HCT116 (cell line): ENCODE results near the gene SPOP. TPM values are rescaled to one million over a fixed set of nuclear protein-coding genes. Genes with fewer than 3 reads are reported as not detected.

Source experiments
- ATAC-seq: fragments of 200-7000 bp; cut with Tn5 transposase; 2 replicates; pipeline ENCODE4 v1.9.1; 2020; ENCODE audit warnings: mild to moderate bottlenecking, moderate library complexity
- BruUV-seq: library from RNA; stranded (reverse); fragments of 400-500 nt; replicated peaks from 2 replicates; lab custom pipeline; 2021; lab: Mats Ljungman, UMichigan
- CTCF ChIA-PET: fragments of 300-600 bp; sonication (Branson Sonifier 250); formaldehyde crosslinking; loops from one replicate; lab custom pipeline; 2021; ENCODE audit warnings: antibody characterized with exemption; lab: Charles Lee
- POLR2A ChIA-PET: fragments of 300-600, 350-600 bp; sonication (Branson Sonifier 250); formaldehyde crosslinking; loops from one replicate; lab custom pipeline; 2021; ENCODE audit warnings: antibody characterized with exemption; lab: Charles Lee
- RAD21 ChIA-PET, 2 experiments: fragments of 300-600 bp; sonication (Branson Sonifier 250); formaldehyde crosslinking; loops; one replicate each; lab custom pipeline; 2023; ENCODE audit warnings: low total read pairs in 2 of 2; ENCODE audit not compliant: uncharacterized antibody in 2 of 2, unreplicated experiment in 2 of 2, low non-redundant PET in 1 of 2; lab: Charles Lee
- DNase-seq: peaks from one replicate; pipeline ENCODE4 v3.0.0-alpha.2; 2010; ENCODE audit warnings: low read depth, low spot score
- H2AFZ ChIP-seq: fragments of 200-600 bp; shearing (Covaris generic), sonication (generic); 2 replicates; pipeline ENCODE4 v1.6.1; 2017; ENCODE audit warnings: low read depth, mixed run types, mixed read lengths, antibody characterized with exemption, low read length; ENCODE audit not compliant: poor library complexity, severe bottlenecking
- H3K27ac ChIP-seq: 2 replicates; pipeline ENCODE4 v1.5.1; 2012; ENCODE audit warnings: low read depth, low read length
- H3K27me3 ChIP-seq: fragments of 200-600 bp; sonication (generic); 2 replicates; pipeline ENCODE4 v1.6.1; 2016; ENCODE audit warnings: mixed run types, low read length, mixed read lengths; ENCODE audit not compliant: insufficient read depth
- H3K36me3 ChIP-seq, 2 experiments: fragments of 200-500 bp in 1 of 2; fragments of 200-600 bp in 1 of 2; sonication (Bioruptor generic) in 1 of 2; sonication (generic) in 1 of 2; 2 replicates each; pipeline versions ENCODE4 v1.5.1 to v1.6.1; 2014 to 2016; ENCODE audit warnings: low read length in 2 of 2, inconsistent platforms in 1 of 2, mixed read lengths in 1 of 2, mixed run types in 1 of 2; ENCODE audit not compliant: insufficient read depth in 2 of 2, control insufficient read depth in 1 of 2
- H3K4me1 ChIP-seq, 2 experiments: fragments of 200-600 bp in 1 of 2; sonication (generic) in 1 of 2; 2 replicates each; pipeline versions ENCODE4 v1.5.1 to v1.6.1; 2012 to 2017; ENCODE audit warnings: low read length in 2 of 2, inconsistent platforms in 1 of 2, mild to moderate bottlenecking in 1 of 2, mixed read lengths in 1 of 2, mixed run types in 1 of 2, moderate library complexity in 1 of 2; ENCODE audit not compliant: insufficient read depth in 2 of 2, control insufficient read depth in 1 of 2
- H3K4me2 ChIP-seq: fragments of 200-600 bp; sonication (generic); 2 replicates; pipeline ENCODE4 v1.6.1; 2017; ENCODE audit warnings: mixed run types, low read length, mixed read lengths
- H3K4me3 ChIP-seq, 2 experiments: fragments of 200-600 bp in 1 of 2; sonication (generic) in 1 of 2; replicated peaks in 1 of 2; 2 replicates each; pipeline ENCODE4 v1.5.1; 2011 to 2016; ENCODE audit warnings: low read length in 2 of 2, control low read depth in 1 of 2, low read depth in 1 of 2, mild to moderate bottlenecking in 1 of 2, mixed read lengths in 1 of 2, mixed run types in 1 of 2
- H3K79me2 ChIP-seq: fragments of 200-600 bp; sonication (generic); 2 replicates; pipeline ENCODE4 v1.6.1; 2017; ENCODE audit warnings: mild to moderate bottlenecking, mixed run types, low read length, moderate library complexity, mixed read lengths; ENCODE audit not compliant: insufficient read depth
- H3K9ac ChIP-seq: fragments of 200-600 bp; sonication (generic); 2 replicates; pipeline ENCODE4 v1.6.1; 2016; ENCODE audit warnings: low read length, mixed read lengths
- H3K9me2 ChIP-seq: fragments of 200-600 bp; sonication (generic), shearing (Covaris generic); 2 replicates; pipeline ENCODE4 v1.6.1; 2017; ENCODE audit warnings: mixed run types, mild to moderate bottlenecking, moderate library complexity; ENCODE audit not compliant: insufficient read depth
- H3K9me3 ChIP-seq, 2 experiments: fragments of 200-500 bp in 1 of 2; fragments of 200-600 bp in 1 of 2; sonication (Bioruptor generic) in 1 of 2; sonication (generic) in 1 of 2; 2 replicates each; pipeline ENCODE4 v1.6.1; 2014 to 2017; ENCODE audit warnings: low read length in 2 of 2, mixed read lengths in 2 of 2, inconsistent platforms in 1 of 2, low read depth in 1 of 2, mild to moderate bottlenecking in 1 of 2, mixed run types in 1 of 2, moderate library complexity in 1 of 2; ENCODE audit not compliant: control insufficient read depth in 1 of 2, insufficient read depth in 1 of 2
- H4K20me1 ChIP-seq: fragments of 200-600 bp; sonication (generic), shearing (Covaris generic); 2 replicates; pipeline ENCODE4 v1.6.1; 2017; ENCODE audit warnings: mixed run types, mild to moderate bottlenecking, moderate library complexity; ENCODE audit not compliant: insufficient read depth
- CBX3 ChIP-seq: IDR thresholded peaks from 2 replicates; pipeline ENCODE4 v1.6.1; 2012; ENCODE audit warnings: low read depth
- CEBPB ChIP-seq: IDR thresholded peaks from 2 replicates; pipeline ENCODE4 v1.6.1; 2012; ENCODE audit warnings: low read depth
- ELF1 ChIP-seq: IDR thresholded peaks from 2 replicates; pipeline ENCODE4 v1.6.1; 2012; ENCODE audit warnings: low read depth, borderline replicate concordance
- EZH2phosphoT487 ChIP-seq: fragments of 200-600 bp; IDR thresholded peaks from 2 replicates; pipeline ENCODE4 v1.6.1; 2018; ENCODE audit warnings: antibody characterized with exemption, borderline replicate concordance
- FOSL1 ChIP-seq: IDR thresholded peaks from 2 replicates; pipeline ENCODE4 v1.6.1; 2012; ENCODE audit warnings: low read depth
- JUND ChIP-seq: IDR thresholded peaks from 2 replicates; pipeline ENCODE4 v1.6.1; 2012
- POLR2A ChIP-seq: IDR thresholded peaks from 2 replicates; pipeline ENCODE4 v1.7.0; 2011; ENCODE audit warnings: borderline replicate concordance; ENCODE audit not compliant: insufficient read depth, insufficient read length; ENCODE audit errors: extremely low read depth
- RAD21 ChIP-seq: IDR thresholded peaks from 2 replicates; pipeline ENCODE4 v1.6.1; 2012; ENCODE audit warnings: low read depth, mild to moderate bottlenecking
- SRF ChIP-seq: IDR thresholded peaks from 2 replicates; pipeline ENCODE4 v1.6.1; 2012; ENCODE audit warnings: low read depth
- TCF7L2 ChIP-seq: IDR thresholded peaks from 2 replicates; pipeline ENCODE4 v1.7.0; 2011; ENCODE audit warnings: borderline replicate concordance, inconsistent platforms; ENCODE audit not compliant: insufficient read depth, insufficient read length; ENCODE audit errors: extremely low read depth
- intact Hi-C: fragments of 100-400 bp; cut with micrococcal nuclease; formaldehyde crosslinking; loops from 2 replicates; pipeline ENCODE4 v1.10.0; 2022
- total RNA-seq: library from RNA; stranded (reverse); gene quantifications from one replicate; pipeline ENCODE4 v1.2.1, GENCODE V29; 2021; ENCODE audit not compliant: unreplicated experiment
- TF ChIP-seq, protein P1 (sequence below), 3 experiments: fragments of 200-600 bp in 1 of 3; sonication (generic) in 1 of 3; IDR thresholded peaks in 2 of 3; conservative IDR thresholded peaks in 1 of 3; 2 replicates each; pipeline ENCODE4 v1.5.1; 2012 to 2017; ENCODE audit warnings: low read depth in 2 of 3, low read length in 2 of 3, antibody characterized with exemption in 1 of 3, borderline replicate concordance in 1 of 3, control low read depth in 1 of 3, mild to moderate bottlenecking in 1 of 3, mixed read lengths in 1 of 3, mixed run types in 1 of 3, moderate library complexity in 1 of 3; ENCODE audit not compliant: insufficient read depth in 1 of 3
- TF ChIP-seq, protein P2 (sequence below): IDR thresholded peaks from 2 replicates; pipeline ENCODE4 v1.6.1; 2012

Gene SPOP
- total RNA-seq, 1 experiment from 2014 or later, result 85.1 TPM

DNA sequence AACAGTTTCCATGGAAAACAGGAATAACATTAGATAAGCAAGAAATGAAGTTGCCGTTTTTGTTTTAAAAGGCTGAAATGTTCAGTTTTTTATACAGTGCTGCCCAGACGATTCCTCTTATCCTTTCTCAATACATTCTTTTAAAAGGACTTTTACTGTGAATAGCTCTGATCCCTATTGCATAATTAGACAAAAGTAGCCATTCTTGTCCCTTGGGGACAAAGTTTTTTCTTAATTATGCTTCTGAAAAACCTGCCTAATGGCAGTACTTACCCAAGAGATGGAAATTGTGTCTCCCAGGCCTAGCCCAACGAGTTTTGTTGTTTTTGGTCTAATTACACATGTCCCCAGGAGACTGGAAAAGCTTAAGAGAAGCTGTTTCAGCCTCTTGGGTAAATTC lies 74.7 kb downstream of the SPOP start:
- Histone ChIP-seq H3K27me3 (no peaks in the 10 kb centered on the region), H4K20me1 (no peaks in the 10 kb centered on the region), H3K79me2 (no peaks in the 10 kb centered on the region), H3K9me3 (no peaks in the 10 kb centered on the region), H2AFZ (no peak overlapping the region), H3K36me3 (peaks cover 27 to 50% of the 10 kb centered on the region in 2 experiments), H3K4me2 (no peak overlapping the region), H3K9me2 (no peaks in the 10 kb centered on the region), H3K4me3 (no peak overlapping the region), H3K9ac (no peak overlapping the region), H3K4me1 (no peaks in the 10 kb centered on the region), H3K27ac (no peak overlapping the region)
- DNase-seq (no peak), ATAC-seq (no peak)
- intact Hi-C loops, result no loop called here
- ChIA-PET CTCF (no interaction called here), RAD21 (no interaction called here), POLR2A (no interaction called here)
- no TSS peak for BruUV-seq
- TF ChIP-seq FOSL1 (no peak), RAD21 (no peak), ELF1 (no peak), SRF (no peak), POLR2A (no peak), CEBPB (no peak), EZH2phosphoT487 (no peak), JUND (no peak), TCF7L2 (no peak), CBX3 (no peak)
- TF ChIP-seq, protein P1, sequence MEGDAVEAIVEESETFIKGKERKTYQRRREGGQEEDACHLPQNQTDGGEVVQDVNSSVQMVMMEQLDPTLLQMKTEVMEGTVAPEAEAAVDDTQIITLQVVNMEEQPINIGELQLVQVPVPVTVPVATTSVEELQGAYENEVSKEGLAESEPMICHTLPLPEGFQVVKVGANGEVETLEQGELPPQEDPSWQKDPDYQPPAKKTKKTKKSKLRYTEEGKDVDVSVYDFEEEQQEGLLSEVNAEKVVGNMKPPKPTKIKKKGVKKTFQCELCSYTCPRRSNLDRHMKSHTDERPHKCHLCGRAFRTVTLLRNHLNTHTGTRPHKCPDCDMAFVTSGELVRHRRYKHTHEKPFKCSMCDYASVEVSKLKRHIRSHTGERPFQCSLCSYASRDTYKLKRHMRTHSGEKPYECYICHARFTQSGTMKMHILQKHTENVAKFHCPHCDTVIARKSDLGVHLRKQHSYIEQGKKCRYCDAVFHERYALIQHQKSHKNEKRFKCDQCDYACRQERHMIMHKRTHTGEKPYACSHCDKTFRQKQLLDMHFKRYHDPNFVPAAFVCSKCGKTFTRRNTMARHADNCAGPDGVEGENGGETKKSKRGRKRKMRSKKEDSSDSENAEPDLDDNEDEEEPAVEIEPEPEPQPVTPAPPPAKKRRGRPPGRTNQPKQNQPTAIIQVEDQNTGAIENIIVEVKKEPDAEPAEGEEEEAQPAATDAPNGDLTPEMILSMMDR (IDR thresholded peaks at IDR 0.05 in 2 of 3, conservative IDR thresholded peaks at IDR 0.05 in 1 of 3; ENCODE audit: borderline replicate concordance in 1 of 3, insufficient read depth in 1 of 3, low read depth in 2 of 3, low read length in 2 of 3), result no peak
- TF ChIP-seq, protein P2, sequence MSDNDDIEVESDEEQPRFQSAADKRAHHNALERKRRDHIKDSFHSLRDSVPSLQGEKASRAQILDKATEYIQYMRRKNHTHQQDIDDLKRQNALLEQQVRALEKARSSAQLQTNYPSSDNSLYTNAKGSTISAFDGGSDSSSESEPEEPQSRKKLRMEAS, result no peak
